HG02973 (cell line): ENCODE measurements around the gene VOPP1.
"Not testable (repeated sequence)": the region's sequence is repeated elsewhere in the genome, so short reads cannot be mapped to it uniquely, and the experiment has no call there.

ENCODE experiments used
- ATAC-seq: cut with Tn5 transposase; IDR thresholded peaks from one replicate; pipeline ENCODE4 v1.9.1; 2021; ENCODE audit warnings: moderate library complexity; ENCODE audit not compliant: unreplicated experiment

The VOPP1 gene

DNA sequence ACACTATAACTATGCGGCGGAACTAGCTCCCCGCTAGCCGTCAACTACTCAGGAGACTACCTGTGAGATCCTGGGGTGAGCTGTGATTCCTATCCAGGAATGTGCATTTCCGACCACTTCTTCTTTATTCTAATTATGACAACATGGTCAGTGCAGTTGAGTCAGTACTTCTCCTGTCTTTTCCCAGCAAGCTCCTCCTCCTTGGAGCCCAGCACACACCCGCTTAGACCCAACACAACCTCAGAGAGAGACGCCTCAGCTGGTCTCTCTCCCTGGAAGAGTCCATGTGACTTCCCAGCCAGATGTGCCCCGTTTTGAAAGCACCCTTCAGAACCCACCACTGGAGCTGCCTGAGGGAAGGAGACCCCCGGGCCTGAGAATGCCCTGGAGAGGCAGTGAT is 100.7 kb downstream of the VOPP1 start:
- ATAC-seq = not testable (repeated sequence)

GRCh38 chr7:55470261-55470660 is 102.0 kb downstream of the VOPP1 start:
- no peak for ATAC-seq

GRCh38 chr7:55469721-55470120 is 102.6 kb downstream of the VOPP1 start:
- no peak for ATAC-seq

- ATAC-seq = no peak
These were observed 103.0 kb downstream of the VOPP1 start for GRCh38 chr7:55469271-55469681.

DNA sequence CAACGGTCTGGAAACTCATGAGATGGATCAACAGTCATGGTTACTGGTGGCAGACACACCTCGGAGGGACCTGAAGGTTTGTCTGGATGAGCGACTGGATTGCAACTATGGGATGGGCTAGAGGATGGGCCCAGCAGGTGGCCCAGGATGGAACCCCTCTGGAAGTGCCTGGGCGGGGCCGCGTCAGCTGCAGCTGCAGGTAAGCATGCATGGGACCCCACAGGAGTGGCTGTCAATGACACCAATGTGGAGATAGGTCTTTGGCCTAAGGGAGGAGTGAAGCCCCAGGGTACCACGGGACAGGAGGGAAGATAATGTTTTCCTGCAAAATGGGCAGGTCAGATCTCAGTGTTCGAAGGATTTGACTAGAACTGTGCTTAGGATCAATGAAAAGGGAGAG is 103.8 kb downstream of the VOPP1 start:
- no peak for ATAC-seq

GRCh38 chr7:55467047-55467593 is 105.2 kb downstream of the VOPP1 start:
- no peak for ATAC-seq

GRCh38 chr7:55465691-55466090 is 106.6 kb downstream of the VOPP1 start:
- no peak for ATAC-seq

GRCh38 chr7:55464422-55464821 is 107.9 kb downstream of the VOPP1 start:
- ATAC-seq = no peak

DNA sequence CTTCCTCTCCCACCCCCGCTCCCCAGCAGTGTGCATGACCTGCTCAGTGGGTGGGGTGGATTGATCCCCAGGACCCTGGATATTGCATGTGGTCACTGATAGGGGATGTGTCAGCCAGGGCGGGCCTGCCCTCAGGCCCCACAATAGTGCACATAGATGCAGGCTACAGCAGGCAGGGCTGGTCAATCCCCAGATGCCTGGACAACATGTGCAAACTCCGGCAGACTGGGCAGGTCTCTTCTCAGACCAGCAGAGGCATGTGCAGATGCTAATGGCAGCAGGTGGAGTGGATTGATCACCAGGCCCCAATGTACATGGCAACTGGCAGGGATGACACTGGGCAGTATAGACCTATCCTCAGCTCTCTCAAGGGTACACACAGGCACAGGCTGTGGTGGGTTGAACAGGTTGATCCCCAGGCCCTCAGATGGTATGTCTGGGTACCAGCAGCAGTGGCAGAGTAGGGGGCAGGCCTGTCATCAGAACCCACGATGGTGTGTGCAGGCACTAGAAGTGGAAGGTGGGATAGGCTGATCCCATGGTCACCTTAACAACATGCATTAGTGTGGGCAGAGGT is 108.5 kb downstream of the VOPP1 start:
- ATAC-seq = no peak

DNA sequence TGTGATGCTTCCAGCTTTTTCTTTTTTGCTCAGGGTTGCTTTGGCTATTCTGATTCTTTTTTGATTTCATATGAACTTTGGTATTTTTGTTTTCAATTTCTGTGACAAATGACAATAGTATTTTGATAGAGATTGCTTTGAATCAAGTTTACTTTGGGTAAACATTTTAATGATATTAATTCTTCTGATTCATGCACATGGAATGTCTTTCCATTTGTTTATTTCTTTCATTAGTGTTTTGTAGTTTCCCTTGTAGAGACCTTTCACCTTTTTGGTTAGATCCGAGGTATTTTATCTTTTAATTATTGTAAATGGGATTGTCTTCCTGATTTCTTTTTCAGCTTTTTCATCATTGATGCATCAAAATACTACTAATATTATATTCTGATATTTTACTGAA is 114.0 kb downstream of the VOPP1 start:
- no peak for ATAC-seq

- no peak for ATAC-seq
These were observed 114.5 kb downstream of the VOPP1 start for GRCh38 chr7:55457801-55458200.

DNA sequence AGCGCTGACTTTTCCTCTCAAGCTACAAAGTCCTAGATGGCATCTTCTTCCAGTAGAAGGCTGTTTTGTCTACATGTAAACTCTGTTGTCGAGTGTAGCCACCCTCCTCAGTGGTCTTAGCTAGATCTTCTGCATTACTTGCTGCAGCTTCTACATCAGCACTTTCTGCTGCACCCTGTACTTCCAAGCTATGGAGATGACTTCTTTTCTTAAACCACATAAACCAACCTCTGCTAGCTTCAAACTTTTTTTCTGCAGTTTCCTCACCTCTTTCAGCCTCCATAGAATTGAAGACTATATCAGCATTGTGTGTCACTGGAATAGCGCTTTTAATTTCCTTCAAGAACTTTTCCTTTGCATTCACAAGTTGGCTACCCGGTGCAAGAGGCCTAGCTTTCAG is 119.3 kb downstream of the VOPP1 start:
- no peak for ATAC-seq

GRCh38 chr7:55449992-55450535 is 122.2 kb downstream of the VOPP1 start:
- ATAC-seq = no peak

GRCh38 chr7:55449205-55449991 is 122.9 kb downstream of the VOPP1 start:
- ATAC-seq = no peak

- ATAC-seq = no peak
These were observed 123.8 kb downstream of the VOPP1 start for GRCh38 chr7:55448526-55448925.

DNA sequence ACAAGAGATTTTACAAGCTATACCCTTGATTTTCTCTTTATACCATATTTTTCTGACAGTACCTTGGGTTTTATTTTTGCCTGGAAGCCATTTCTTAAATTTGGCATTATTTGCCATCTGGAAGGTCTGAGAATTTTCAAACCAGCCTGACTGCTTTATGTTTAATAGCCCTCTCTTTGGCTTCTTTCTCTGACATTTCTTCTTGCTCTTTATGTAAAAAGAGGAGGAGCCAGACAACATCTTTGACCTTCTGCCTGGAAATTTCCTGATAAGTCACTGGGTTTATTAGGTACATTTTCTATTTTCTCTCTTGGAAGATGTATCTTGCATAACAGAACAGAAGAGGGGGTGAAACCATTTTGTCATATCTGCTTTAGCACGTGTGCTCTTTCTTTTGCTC is 127.5 kb downstream of the VOPP1 start:
- no peak for ATAC-seq

GRCh38 chr7:55441774-55442522 is 130.4 kb downstream of the VOPP1 start:
- no peak for ATAC-seq

DNA sequence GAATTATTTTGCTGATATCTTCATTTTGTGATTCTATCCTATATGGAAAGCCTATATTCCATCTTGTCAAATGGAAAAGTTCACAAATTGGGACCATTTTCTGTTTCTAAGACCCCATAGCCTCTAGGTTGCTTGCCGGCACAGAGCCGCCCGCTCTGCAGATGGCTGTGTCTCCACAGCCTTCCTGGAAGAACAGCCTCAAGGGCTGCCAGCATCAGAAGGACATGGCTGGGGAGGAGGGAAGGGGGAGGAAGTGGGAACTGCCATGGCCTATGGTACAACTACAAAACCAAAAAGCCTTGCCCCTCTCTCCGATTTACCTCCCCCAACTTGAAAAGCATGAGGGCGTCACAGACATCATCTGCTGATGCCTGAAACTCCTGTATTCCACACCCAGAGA is 131.3 kb downstream of the VOPP1 start:
- no peak for ATAC-seq

- no peak for ATAC-seq
These were observed 132.1 kb downstream of the VOPP1 start for GRCh38 chr7:55440040-55440690.

- ATAC-seq = no peak
These were observed 132.7 kb downstream of the VOPP1 start for GRCh38 chr7:55439627-55440026.
